Neural cell (in vitro differentiated cells): ENCODE measurements around the gene FBXO38.

ENCODE experiments used
- CTCF ChIP-seq: fragments of 450-650 bp; IDR thresholded peaks from 2 replicates; pipeline ENCODE4 v1.5.1; 2014; ENCODE audit warnings: antibody characterized with exemption, mild to moderate bottlenecking, moderate library complexity; ENCODE audit not compliant: poor library complexity, severe bottlenecking
- EZH2 ChIP-seq: fragments of 200-600, 300-800 bp; shearing (Covaris generic), sonication (generic); IDR thresholded peaks from 2 replicates; pipeline ENCODE4 v1.6.1; 2014; ENCODE audit warnings: antibody characterized with exemption, low read length, borderline replicate concordance, mild to moderate bottlenecking; ENCODE audit not compliant: insufficient read depth, poor library complexity, severe bottlenecking
- RAD21 ChIP-seq: fragments of 450-650 bp; conservative IDR thresholded peaks from 2 replicates; pipeline ENCODE4 v1.6.1; 2014; ENCODE audit warnings: antibody characterized with exemption, mild to moderate bottlenecking, moderate library complexity
- TAF1 ChIP-seq: IDR thresholded peaks from 2 replicates; pipeline ENCODE4 v1.6.1; 2012; ENCODE audit warnings: low read depth

GRCh38 chr5:148476302-148476701 lies 92.5 kb downstream of the FBXO38 start:
- TF ChIP-seq CTCF, result no peak
- no peak for TF ChIP-seq TAF1
- TF ChIP-seq RAD21, result no peak
- no peak for TF ChIP-seq EZH2
